Endodermal cell (in vitro differentiated cells): Measurements from ENCODE around the gene CCHCR1. TPM values are rescaled to one million over a fixed set of nuclear protein-coding genes. Genes with fewer than 3 reads are reported as not detected.
"Not testable (repeated sequence)": the region's sequence is repeated elsewhere in the genome, so short reads cannot be mapped to it uniquely, and the experiment has no call there.

Experiments
- DNase-seq: peaks from one replicate; pipeline ENCODE4 v3.0.0-alpha.2; 2017
- H3K27ac ChIP-seq: 2 replicates; pipeline ENCODE4 v1.5.1; 2013; ENCODE audit warnings: mild to moderate bottlenecking, low read depth, low read length, moderate library complexity
- H3K27me3 ChIP-seq: 2 replicates; pipeline ENCODE4 v1.6.1; 2013; ENCODE audit warnings: mild to moderate bottlenecking, low read length, moderate library complexity; ENCODE audit not compliant: insufficient read depth, control insufficient read depth, poor library complexity, severe bottlenecking
- H3K36me3 ChIP-seq: 2 replicates; pipeline ENCODE4 v1.7.0; 2013; ENCODE audit warnings: mild to moderate bottlenecking, low read length, moderate library complexity; ENCODE audit not compliant: control insufficient read depth, insufficient read depth
- H3K4me1 ChIP-seq: one replicate; pipeline ENCODE4 v1.7.0; 2013; ENCODE audit warnings: low read length; ENCODE audit not compliant: control insufficient read depth, insufficient read depth
- H3K4me3 ChIP-seq: 2 replicates; pipeline ENCODE4 v1.5.1; 2013; ENCODE audit warnings: mild to moderate bottlenecking, low read length, moderate library complexity
- H3K9ac ChIP-seq: 2 replicates; pipeline ENCODE4 v1.6.1; 2013; ENCODE audit warnings: mild to moderate bottlenecking, low read length, moderate library complexity; ENCODE audit not compliant: poor library complexity, severe bottlenecking; ENCODE audit errors: extremely low read depth
- H3K9me3 ChIP-seq: 2 replicates; pipeline ENCODE4 v1.6.1; 2013; ENCODE audit warnings: mild to moderate bottlenecking, low read length, moderate library complexity; ENCODE audit not compliant: control insufficient read depth
- H3K27ac Mint-ChIP-seq: 2 replicates; pipeline ENCODE4 v1.8.0; 2020; ENCODE audit warnings: mixed read lengths
- H3K27me3 Mint-ChIP-seq: 2 replicates; pipeline ENCODE4 v1.8.0; 2021; ENCODE audit warnings: mild to moderate bottlenecking, mixed read lengths; ENCODE audit not compliant: insufficient read depth
- H3K36me3 Mint-ChIP-seq: 2 replicates; pipeline ENCODE4 v1.8.0; 2020; ENCODE audit warnings: low read depth, mixed read lengths
- H3K4me1 Mint-ChIP-seq: 2 replicates; pipeline ENCODE4 v1.8.0; 2020; ENCODE audit warnings: mixed read lengths
- H3K4me3 Mint-ChIP-seq: 2 replicates; pipeline ENCODE4 v1.8.0; 2020; ENCODE audit warnings: mild to moderate bottlenecking, moderate library complexity, mixed read lengths
- H3K9me3 Mint-ChIP-seq: 2 replicates; pipeline ENCODE4 v1.8.0; 2020; ENCODE audit warnings: mild to moderate bottlenecking, mixed read lengths
- WGBS, 2 experiments: methylation state at CpG; one replicate each; pipeline versions ENCODE4 v1.1.5 to v1.1.7; 2013; ENCODE audit warnings: missing lambda C conversion rate in 2 of 2, mixed read lengths in 1 of 2; ENCODE audit not compliant: insufficient coverage in 1 of 2, insufficient read length in 1 of 2; 5-methylcytosine and 5-hydroxymethylcytosine counted together
- total RNA-seq, 2 donors: library from RNA; stranded (reverse); fragmentation: NEBNext Ultra II Directional in 1 of 2; extraction: Animal tissue kit (Norgen Biotek cat#: 25700) in 1 of 2; gene quantifications; 2 replicates in 1 of 2; 3 replicates in 1 of 2; pipeline ENCODE4 v1.2.1, GENCODE V29; 2021
- TF ChIP-seq, protein P1 (sequence below): fragments of 200-600 bp; sonication (generic); conservative IDR thresholded peaks from 2 replicates; pipeline ENCODE4 v1.5.0; 2021; ENCODE audit warnings: antibody characterized with exemption, mild to moderate bottlenecking

CCHCR1 gene
- total RNA-seq, 2 donors from 2014 or later, result 56.5 to 73.6 TPM

DNA sequence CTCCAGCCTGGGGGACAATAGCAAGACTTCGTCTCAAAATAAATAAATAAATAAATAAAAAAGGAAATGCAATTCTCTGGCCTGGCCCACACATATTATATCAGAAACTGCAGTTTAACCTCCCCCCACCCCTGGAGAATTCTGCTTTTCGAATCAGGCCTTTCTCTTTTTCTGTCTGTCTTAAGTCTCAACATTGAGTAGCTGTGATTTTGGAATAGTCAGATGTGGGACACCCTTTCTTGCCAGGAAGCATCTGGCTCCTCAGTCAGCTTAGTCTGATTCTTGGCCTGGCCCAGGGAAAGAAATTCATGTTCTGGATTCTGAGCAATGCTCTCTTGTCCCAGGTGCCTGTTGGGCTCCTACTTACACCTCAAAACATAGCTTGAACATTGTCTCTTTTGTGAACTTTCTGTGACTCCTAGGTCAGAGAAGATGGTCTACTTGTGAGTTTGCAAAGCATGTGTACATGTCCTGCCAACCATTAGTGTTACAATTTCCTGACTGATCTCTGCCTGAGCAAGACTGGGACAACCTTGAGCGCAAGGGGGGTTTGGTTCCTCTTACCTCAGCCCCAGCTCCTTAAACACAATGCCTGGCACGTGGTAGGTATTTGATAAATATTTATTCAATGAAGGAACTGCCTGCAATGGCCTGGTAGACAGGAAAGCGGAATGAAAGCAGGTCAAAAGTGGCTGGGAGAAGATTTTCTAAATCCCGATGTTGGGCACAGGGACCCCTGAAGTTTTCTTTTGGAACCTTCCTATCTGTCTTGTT is 36.6 kb upstream of the CCHCR1 start:
- Histone ChIP-seq H3K4me1 (no peaks in the 10 kb centered on the region), H3K27ac (no peak overlapping the region), H3K9me3 (peaks cover 9% of the 10 kb centered on the region), H3K36me3 (no peaks in the 10 kb centered on the region), H3K9ac (no peak overlapping the region), H3K4me3 (no peak overlapping the region), H3K27me3 (no peaks in the 10 kb centered on the region)
- DNase-seq, result no peak
- WGBS, 2 experiments, result 87 to 90% methylated on average over 3 to 5 of the region's 6 CpGs
- no peaks in the 10 kb centered on the region for H3K4me1 Mint-ChIP-seq
- H3K36me3 Mint-ChIP-seq, result peaks cover 2% of the 10 kb centered on the region
- H3K4me3 Mint-ChIP-seq, result no peak overlapping the region
- TF ChIP-seq, protein P1, sequence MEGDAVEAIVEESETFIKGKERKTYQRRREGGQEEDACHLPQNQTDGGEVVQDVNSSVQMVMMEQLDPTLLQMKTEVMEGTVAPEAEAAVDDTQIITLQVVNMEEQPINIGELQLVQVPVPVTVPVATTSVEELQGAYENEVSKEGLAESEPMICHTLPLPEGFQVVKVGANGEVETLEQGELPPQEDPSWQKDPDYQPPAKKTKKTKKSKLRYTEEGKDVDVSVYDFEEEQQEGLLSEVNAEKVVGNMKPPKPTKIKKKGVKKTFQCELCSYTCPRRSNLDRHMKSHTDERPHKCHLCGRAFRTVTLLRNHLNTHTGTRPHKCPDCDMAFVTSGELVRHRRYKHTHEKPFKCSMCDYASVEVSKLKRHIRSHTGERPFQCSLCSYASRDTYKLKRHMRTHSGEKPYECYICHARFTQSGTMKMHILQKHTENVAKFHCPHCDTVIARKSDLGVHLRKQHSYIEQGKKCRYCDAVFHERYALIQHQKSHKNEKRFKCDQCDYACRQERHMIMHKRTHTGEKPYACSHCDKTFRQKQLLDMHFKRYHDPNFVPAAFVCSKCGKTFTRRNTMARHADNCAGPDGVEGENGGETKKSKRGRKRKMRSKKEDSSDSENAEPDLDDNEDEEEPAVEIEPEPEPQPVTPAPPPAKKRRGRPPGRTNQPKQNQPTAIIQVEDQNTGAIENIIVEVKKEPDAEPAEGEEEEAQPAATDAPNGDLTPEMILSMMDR, result no peak
- no peak overlapping the region for H3K27ac Mint-ChIP-seq
- peaks cover 11% of the 10 kb centered on the region for H3K9me3 Mint-ChIP-seq
- H3K27me3 Mint-ChIP-seq, result no peaks in the 10 kb centered on the region

DNA sequence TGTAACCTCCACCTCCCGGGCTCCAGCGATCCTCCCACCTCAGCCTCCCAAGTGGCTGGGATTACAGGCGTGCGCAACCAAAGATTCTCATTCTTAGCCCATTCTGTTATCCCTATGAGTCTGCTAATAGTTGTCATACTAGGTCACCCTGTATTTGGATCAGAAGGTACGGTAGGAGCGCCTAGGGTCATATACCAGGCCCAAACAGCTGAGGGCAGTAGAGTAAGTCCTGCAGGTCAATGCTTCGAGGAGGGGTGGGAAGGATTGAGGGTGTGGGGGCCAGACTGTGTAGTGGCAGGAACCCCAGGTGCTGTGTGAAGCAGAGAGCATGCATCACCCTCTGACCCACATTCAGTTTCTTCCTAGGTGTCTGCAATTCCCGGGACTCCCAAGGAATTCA is 35.6 kb upstream of the CCHCR1 start:
- peaks cover 2% of the 10 kb centered on the region for H3K36me3 Mint-ChIP-seq
- TF ChIP-seq, protein P1, result no peak
- Histone ChIP-seq H3K9ac (no peak overlapping the region), H3K4me3 (no peak overlapping the region), H3K27ac (no peak overlapping the region), H3K9me3 (peaks cover 9% of the 10 kb centered on the region), H3K36me3 (no peaks in the 10 kb centered on the region), H3K27me3 (no peaks in the 10 kb centered on the region), H3K4me1 (no peaks in the 10 kb centered on the region)
- H3K9me3 Mint-ChIP-seq, result peaks cover 11% of the 10 kb centered on the region
- no peaks in the 10 kb centered on the region for H3K4me1 Mint-ChIP-seq
- H3K4me3 Mint-ChIP-seq, result no peak overlapping the region
- no peak overlapping the region for H3K27ac Mint-ChIP-seq
- WGBS, 2 experiments, result 86 to 89% methylated on average over 6 to 8 of the region's 8 CpGs
- no peak for DNase-seq
- no peaks in the 10 kb centered on the region for H3K27me3 Mint-ChIP-seq

DNA sequence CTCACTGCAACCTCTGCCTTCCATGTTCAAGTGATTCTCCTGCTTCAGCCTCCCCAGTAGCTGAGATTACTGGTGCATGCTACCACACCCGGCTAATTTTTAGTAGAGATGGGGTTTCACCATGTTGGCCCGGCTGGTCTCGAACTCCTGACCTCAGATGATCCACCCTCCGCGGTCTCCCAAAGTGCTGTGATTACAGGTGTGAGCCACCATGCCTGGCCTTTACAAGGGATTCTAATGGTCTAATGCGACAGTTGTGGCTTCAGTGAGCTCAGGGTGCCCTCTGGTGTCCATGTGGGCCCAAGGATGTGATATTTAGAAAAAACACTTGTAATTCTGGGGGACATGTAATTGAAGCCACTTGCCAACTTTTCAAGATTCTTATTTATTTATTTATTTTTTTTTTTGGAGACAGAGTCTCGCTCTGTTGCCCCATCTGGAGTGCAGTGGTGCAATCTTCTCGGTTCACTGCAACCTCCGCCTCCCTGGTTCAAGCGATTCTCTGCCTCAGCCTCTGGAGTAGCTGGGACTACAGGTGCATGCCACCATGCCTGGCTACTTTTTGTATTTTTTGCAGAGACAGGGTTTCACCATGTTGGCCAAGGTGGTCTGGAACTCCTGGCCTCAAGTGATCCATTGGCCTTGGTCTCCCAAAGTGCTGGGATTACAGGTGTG is 35.0 kb upstream of the CCHCR1 start:
- not testable (repeated sequence) for H3K27ac ChIP-seq, H3K4me1 Mint-ChIP-seq, H3K9me3 ChIP-seq, H3K36me3 Mint-ChIP-seq, H3K4me3 Mint-ChIP-seq, H3K27me3 Mint-ChIP-seq, H3K9ac ChIP-seq, H3K36me3 ChIP-seq, H3K4me3 ChIP-seq, H3K27ac Mint-ChIP-seq, H3K4me1 ChIP-seq, H3K27me3 ChIP-seq
- 68 to 72% methylated on average over 10 of the region's 10 CpGs for WGBS, 2 experiments
- TF ChIP-seq, protein P1, result peak; percentile 81
- DNase-seq, result peak; percentile 93
- H3K9me3 Mint-ChIP-seq, result peaks cover 11% of the 10 kb centered on the region
